OCI-LY7 (cell line): Measurements from ENCODE around the gene STAG1. TPM values are rescaled to one million over a fixed set of nuclear protein-coding genes. Genes with fewer than 3 reads are reported as not detected.

Experiments used
- BruUV-seq: library from RNA; stranded (reverse); fragments of 400-500 nt; replicated peaks from 2 replicates; lab custom pipeline; 2021; lab: Mats Ljungman, UMichigan
- CTCF ChIA-PET: fragments of 300-600 bp; sonication (Branson Sonifier 250); formaldehyde crosslinking; loops from one replicate; lab custom pipeline; 2022; ENCODE audit warnings: antibody characterized with exemption; ENCODE audit not compliant: unreplicated experiment; lab: Charles Lee
- POLR2A ChIA-PET: fragments of 300-600 bp; sonication (Branson Sonifier 250); formaldehyde crosslinking; loops from one replicate; lab custom pipeline; 2022; ENCODE audit warnings: antibody characterized with exemption; lab: Charles Lee
- DNase-seq: peaks from one replicate; pipeline ENCODE4 v3.0.0-alpha.2; 2015; ENCODE audit warnings: low spot score
- H2AFZ ChIP-seq: fragments of 200-600 bp; sonication (generic), shearing (Covaris generic); 2 replicates; pipeline ENCODE4 v1.6.1; 2014; ENCODE audit warnings: mild to moderate bottlenecking, antibody characterized with exemption, low read length, moderate library complexity
- H3K27ac ChIP-seq: fragments of 200-600 bp; sonication (generic); 2 replicates; pipeline ENCODE4 v1.5.1; 2014; ENCODE audit warnings: mixed run types, low read depth, mild to moderate bottlenecking, moderate library complexity, low read length, inconsistent platforms; ENCODE audit not compliant: poor library complexity, severe bottlenecking
- H3K36me3 ChIP-seq: fragments of 200-600 bp; sonication (generic); 2 replicates; pipeline ENCODE4 v1.6.1; 2014; ENCODE audit warnings: mild to moderate bottlenecking, antibody characterized with exemption, low read length, moderate library complexity, mixed read lengths; ENCODE audit not compliant: insufficient read depth
- H3K4me1 ChIP-seq: fragments of 200-600 bp; sonication (generic); 2 replicates; pipeline ENCODE4 v1.5.1; 2014; ENCODE audit warnings: mild to moderate bottlenecking, low read length; ENCODE audit not compliant: insufficient read depth, poor library complexity, severe bottlenecking
- H3K4me2 ChIP-seq: fragments of 200-600 bp; sonication (generic); 2 replicates; pipeline ENCODE4 v1.6.1; 2014; ENCODE audit warnings: mild to moderate bottlenecking, low read length
- H3K4me3 ChIP-seq: fragments of 200-600 bp; sonication (generic); 2 replicates; pipeline ENCODE4 v1.5.1; 2014; ENCODE audit warnings: mild to moderate bottlenecking, low read depth, low read length; ENCODE audit not compliant: poor library complexity, severe bottlenecking
- H3K79me2 ChIP-seq: fragments of 200-600 bp; sonication (generic); 2 replicates; pipeline ENCODE4 v1.6.1; 2016; ENCODE audit warnings: low read depth, mild to moderate bottlenecking, low read length, moderate library complexity, mixed read lengths; ENCODE audit not compliant: insufficient read depth
- H3K9me2 ChIP-seq: fragments of 200-600 bp; sonication (generic); 2 replicates; pipeline ENCODE4 v1.6.1; 2016; ENCODE audit warnings: mild to moderate bottlenecking, low read length, mixed read lengths; ENCODE audit not compliant: insufficient read depth
- H3K9me3 ChIP-seq: fragments of 200-600 bp; sonication (generic); 2 replicates; pipeline ENCODE4 v1.6.1; 2014; ENCODE audit warnings: mild to moderate bottlenecking, mixed run types, low read length, mixed read lengths
- H4K20me1 ChIP-seq: fragments of 200-600 bp; sonication (generic); 2 replicates; pipeline ENCODE4 v1.6.1; 2014; ENCODE audit warnings: mild to moderate bottlenecking, antibody characterized with exemption, low read length, moderate library complexity, mixed read lengths; ENCODE audit not compliant: insufficient read depth
- CTCF ChIP-seq: fragments of 200-600 bp; sonication (generic); conservative IDR thresholded peaks from 2 replicates; pipeline ENCODE4 v1.5.1; 2014; ENCODE audit warnings: mild to moderate bottlenecking, antibody characterized with exemption, low read length, moderate library complexity, mixed read lengths
- EZH2phosphoT487 ChIP-seq: fragments of 200-600 bp; sonication (generic); IDR thresholded peaks from 2 replicates; pipeline ENCODE4 v1.6.1; 2018; ENCODE audit warnings: low read depth, borderline replicate concordance, mild to moderate bottlenecking, mixed run types, antibody characterized with exemption, low read length, moderate library complexity, mixed read lengths
- intact Hi-C: fragments of 100-400 bp; cut with micrococcal nuclease; formaldehyde crosslinking; loops from one replicate; pipeline ENCODE4 v1.10.0; 2022; ENCODE audit not compliant: unreplicated experiment
- total RNA-seq, 2 experiments: library from RNA; depleted of rRNA in 1 of 2; stranded (reverse); fragments of >200 nt in 1 of 2; shearing (Covaris generic) in 1 of 2; gene quantifications; 2 replicates each; pipeline ENCODE4 v1.2.3, GENCODE V29; 2014 to 2022

Gene STAG1
- total RNA-seq, 2 experiments from 2014 or later: 30.7 to 46.6 TPM

GRCh38 chr3:136432685-136433084 lies 319.5 kb downstream of the STAG1 start:
- Histone ChIP-seq H3K36me3 (peaks cover 41% of the 10 kb centered on the region), H3K4me3 (no peak overlapping the region), H3K79me2 (no peaks in the 10 kb centered on the region), H3K9me3 (no peaks in the 10 kb centered on the region), H3K27ac (no peak overlapping the region), H3K4me2 (no peak overlapping the region), H3K4me1 (no peaks in the 10 kb centered on the region), H4K20me1 (no peaks in the 10 kb centered on the region), H2AFZ (no peak overlapping the region), H3K9me2 (no peaks in the 10 kb centered on the region)
- ChIA-PET POLR2A (no interaction called here), CTCF (no interaction called here)
- no peak for DNase-seq
- BruUV-seq: no TSS peak
- no peak for TF ChIP-seq EZH2phosphoT487
- TF ChIP-seq CTCF: no peak
- intact Hi-C loops: no loop called here

GRCh38 chr3:136428167-136428566 lies 324.0 kb downstream of the STAG1 start:
- no peak for DNase-seq
- TF ChIP-seq EZH2phosphoT487 (no peak), CTCF (no peak)
- Histone ChIP-seq H3K4me3 (no peak overlapping the region), H3K79me2 (no peaks in the 10 kb centered on the region), H3K9me2 (no peaks in the 10 kb centered on the region), H3K36me3 (peaks cover 36% of the 10 kb centered on the region), H3K4me1 (no peaks in the 10 kb centered on the region), H3K9me3 (no peaks in the 10 kb centered on the region), H2AFZ (no peak overlapping the region), H3K4me2 (no peak overlapping the region), H3K27ac (no peak overlapping the region), H4K20me1 (no peaks in the 10 kb centered on the region)
- CTCF ChIA-PET: no interaction called here
- POLR2A ChIA-PET: interaction anchor here (0.6 to 1.4 kb wide), 5 partner anchors 11 to 147 kb away, joined by 3 to 5 read pairs (median 3); no protein-coding TSS in a partner anchor
- no TSS peak for BruUV-seq
- intact Hi-C loops: no loop called here

- Histone ChIP-seq H3K27ac (no peak overlapping the region), H3K4me1 (no peaks in the 10 kb centered on the region), H2AFZ (no peak overlapping the region), H3K4me2 (no peak overlapping the region), H3K9me3 (no peaks in the 10 kb centered on the region), H3K4me3 (no peak overlapping the region), H3K9me2 (no peaks in the 10 kb centered on the region), H3K79me2 (no peaks in the 10 kb centered on the region), H3K36me3 (peaks cover 28% of the 10 kb centered on the region), H4K20me1 (no peaks in the 10 kb centered on the region)
- BruUV-seq: no TSS peak
- intact Hi-C loops: no loop called here
- ChIA-PET POLR2A (interaction anchor here (0.5 to 1.4 kb wide), 5 partner anchors 8 to 148 kb away, joined by 3 to 5 read pairs (median 4); no protein-coding TSS in a partner anchor), CTCF (no interaction called here)
- DNase-seq: no peak
- TF ChIP-seq CTCF (no peak), EZH2phosphoT487 (no peak)
These were observed 324.9 kb downstream of the STAG1 start for GRCh38 chr3:136427236-136427635.
